ENCODE measurements around the gene ZSCAN9.

Gene ZSCAN9

DNA sequence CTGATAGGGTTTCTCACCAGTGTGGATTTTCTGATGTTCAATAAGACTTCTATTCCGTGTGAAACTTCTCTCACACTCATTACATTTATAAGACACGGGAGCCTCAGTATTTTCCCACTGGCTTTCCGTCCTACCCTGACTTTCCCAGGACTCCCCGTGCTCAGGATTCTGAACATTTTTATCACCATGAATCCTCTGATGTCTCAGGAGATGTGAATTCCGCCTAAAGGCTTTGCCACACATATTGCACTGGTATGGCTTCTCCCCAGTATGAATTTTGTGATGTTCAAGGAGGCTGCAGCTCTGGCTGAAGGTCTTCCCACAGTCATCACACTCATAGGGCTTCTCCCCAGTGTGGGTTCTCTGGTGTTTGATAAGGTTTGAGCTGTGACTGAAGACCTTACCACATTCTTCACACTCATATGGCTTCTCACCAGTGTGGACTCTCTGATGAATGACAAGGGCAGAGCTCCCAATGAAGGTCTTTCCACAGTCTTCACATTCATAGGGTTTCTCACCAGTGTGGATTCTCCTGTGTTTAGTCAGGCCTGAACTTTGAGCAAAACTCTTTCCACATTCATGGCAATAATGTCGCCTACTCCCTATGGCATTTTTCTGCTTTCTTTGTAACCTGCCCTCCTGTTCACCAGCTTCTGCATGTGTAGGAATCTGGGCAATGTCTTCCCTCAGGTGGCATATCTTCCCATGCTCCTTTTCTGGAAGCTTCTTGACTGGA, 20.3 kb downstream of the ZSCAN9 start:
- Mint-ChIP-seq H3K4me3 (no peak overlapping the region), H3K36me3 (peaks cover 64% of the 10 kb centered on the region), H3K27ac (peak overlapping the region; percentile 14), H3K9me3 (no peaks in the 10 kb centered on the region), H3K4me1 (peaks cover 6% of the 10 kb centered on the region)
- DNase-seq (ENCODE audit: low spot score in 2 of 2) (no peak), ATAC-seq (no peak)

DNA sequence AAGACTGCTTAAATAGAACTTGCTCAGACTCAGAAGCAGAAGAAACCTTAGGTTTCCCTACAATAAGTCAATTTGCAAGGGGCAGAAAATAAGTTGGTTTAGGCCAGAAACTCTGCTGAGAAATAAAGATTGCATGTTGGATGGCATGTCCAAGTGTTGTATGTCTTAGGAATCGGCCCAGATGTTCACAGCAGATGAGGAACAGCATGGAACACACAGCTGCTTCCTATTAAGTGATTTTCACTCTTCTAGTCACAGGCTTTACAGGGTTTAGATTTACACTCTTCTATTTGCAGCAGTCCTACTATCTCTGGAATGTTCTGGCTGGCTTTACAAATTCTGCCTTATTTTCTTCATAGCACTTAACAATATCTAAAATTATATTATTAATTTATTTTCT, 23.8 kb downstream of the ZSCAN9 start:
- Mint-ChIP-seq H3K27ac (no peak overlapping the region), H3K9me3 (no peaks in the 10 kb centered on the region), H3K36me3 (peaks cover 65% of the 10 kb centered on the region), H3K4me1 (peaks cover 29% of the 10 kb centered on the region), H3K4me3 (no peak overlapping the region)
- ATAC-seq (no peak), DNase-seq (ENCODE audit: low spot score in 2 of 2) (no peak)

DNA sequence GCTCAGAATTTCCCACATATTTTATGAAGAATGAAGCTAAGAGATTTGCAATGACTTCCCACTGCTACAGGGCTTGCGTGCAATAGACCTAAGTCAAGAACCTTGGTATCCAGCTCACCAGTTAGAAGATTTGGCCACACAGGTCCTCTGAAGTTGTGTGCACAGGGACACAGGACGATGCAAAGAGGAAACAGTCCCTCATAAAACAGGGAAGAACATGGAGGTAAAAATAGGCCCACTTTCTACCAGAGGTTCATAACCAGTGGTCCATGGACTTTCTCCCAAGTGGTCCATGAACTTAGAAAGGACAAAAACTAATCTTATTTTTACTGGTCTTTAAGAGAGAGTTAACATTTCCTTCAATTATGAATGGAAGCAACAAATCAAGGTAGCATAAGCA, 25.7 kb downstream of the ZSCAN9 start:
- DNase-seq (ENCODE audit: low spot score in 2 of 2) (no peak), ATAC-seq (no peak)
- Mint-ChIP-seq H3K4me3 (peak overlapping the region; percentile 98), H3K4me1 (peaks cover 27% of the 10 kb centered on the region), H3K27ac (no peak overlapping the region), H3K36me3 (peaks cover 46% of the 10 kb centered on the region), H3K9me3 (no peaks in the 10 kb centered on the region)

DNA sequence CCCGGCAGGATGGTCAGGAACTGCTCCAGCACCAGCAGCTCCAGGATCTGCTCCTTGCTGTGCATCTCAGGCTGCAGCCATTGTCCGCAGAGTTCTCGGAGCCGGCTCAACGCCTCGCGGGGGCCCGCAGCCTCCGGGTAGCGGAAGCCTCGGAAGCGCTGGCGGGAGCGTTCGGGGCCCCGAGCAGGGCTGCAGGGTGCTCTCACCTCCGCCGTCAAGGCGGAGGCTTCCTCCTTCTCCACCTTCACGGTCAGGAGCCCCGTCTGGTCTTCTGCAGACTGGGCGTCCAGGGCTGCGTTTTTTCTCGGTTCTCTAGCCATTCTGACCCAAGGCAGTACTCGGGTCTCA, 26.6 kb downstream of the ZSCAN9 start:
- ATAC-seq (peak; percentile 84), DNase-seq (ENCODE audit: low spot score in 2 of 2) (peak in 1 of 2 donors; percentile 24)
- Mint-ChIP-seq H3K36me3 (peaks cover 39% of the 10 kb centered on the region), H3K4me1 (peaks cover 23% of the 10 kb centered on the region), H3K9me3 (no peaks in the 10 kb centered on the region), H3K27ac (peak overlapping the region; percentile 93), H3K4me3 (peak overlapping the region; percentile 98)

DNA sequence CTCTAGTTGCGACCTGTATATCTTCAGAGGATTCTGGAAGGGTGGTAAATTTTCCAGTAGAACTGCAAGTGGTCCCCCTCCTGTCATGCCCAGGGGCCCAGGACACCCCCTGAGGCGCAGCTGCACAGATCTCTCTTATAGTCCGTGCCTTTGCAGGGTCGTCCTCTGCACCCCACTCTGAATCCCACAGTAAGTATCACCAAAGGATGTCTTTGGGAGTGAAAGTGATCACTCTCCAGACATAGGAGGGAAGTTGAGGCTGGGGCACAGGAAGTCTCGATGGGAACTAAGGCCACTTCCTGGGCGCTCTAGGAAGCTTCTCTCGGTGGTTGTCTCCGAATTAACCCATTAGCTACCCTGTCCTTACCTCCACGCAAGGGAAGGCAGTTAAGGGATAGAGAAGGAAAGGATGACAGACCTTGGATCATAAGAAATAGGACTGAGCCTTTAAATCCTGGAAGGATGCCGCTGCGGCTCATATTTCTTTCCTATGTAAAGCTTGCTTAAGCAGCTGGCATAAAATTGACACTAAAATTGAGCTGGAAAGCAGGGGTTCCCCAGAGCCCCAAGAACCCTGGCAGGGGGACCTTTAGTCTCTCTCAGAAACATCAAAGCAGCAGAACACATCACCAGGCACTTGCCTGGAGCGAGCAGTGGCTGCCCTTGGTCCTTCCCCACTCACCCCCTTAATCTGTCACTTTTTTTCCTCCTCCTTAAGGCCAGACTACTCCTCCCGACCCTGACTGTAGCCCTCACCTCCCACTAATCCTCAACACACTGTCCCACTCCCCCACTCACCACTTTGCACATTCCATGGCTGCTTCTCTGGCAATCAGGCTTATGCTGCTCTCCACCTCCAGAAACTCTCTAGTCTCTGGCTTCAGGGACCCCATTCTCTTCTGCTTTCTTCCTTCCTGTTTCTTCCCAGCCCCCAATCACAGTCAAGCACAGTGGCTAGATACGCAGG, 27.2 kb downstream of the ZSCAN9 start, which contains the start of gene ZKSCAN4:
Gene ZKSCAN4 (minus strand): TSS at position 261 of the 967 bp plus-strand sequence. CDS start 289 bp downstream, outside the sequence.
- Mint-ChIP-seq H3K9me3 (no peaks in the 10 kb centered on the region), H3K27ac (peak within 1 kb of the TSS; percentile 93), H3K4me3 (peak within 1 kb of the TSS; percentile 98), H3K4me1 (peaks cover 23% of the 10 kb centered on the region), H3K36me3 (peaks cover 32% of the 10 kb centered on the region)
- DNase-seq (ENCODE audit: low spot score in 2 of 2) (peak; percentile 70 to 89), ATAC-seq (peak; percentile 93)

DNA sequence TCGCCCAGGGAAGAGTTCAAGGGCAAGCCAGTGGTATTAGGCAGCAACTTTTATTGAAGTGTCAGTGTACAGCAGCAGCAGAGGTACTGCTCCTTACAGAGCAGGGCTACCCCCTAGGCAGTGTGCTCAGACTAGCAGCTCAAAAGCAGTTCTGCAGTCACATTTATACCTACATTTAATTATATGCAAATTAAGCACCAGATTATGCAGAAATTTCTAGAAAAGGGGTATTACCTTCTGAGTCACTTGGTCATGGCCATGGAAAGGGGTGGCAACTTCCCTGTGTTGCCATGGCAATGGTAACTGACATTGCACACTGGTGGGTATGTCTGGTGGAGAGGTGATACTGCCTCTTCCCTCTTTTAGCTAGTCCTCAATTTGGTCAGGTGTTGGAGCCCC, 29.0 kb downstream of the ZSCAN9 start:
- H3K9me3 Mint-ChIP-seq = no peaks in the 10 kb centered on the region
- H3K27ac Mint-ChIP-seq = no peak overlapping the region
- H3K4me3 Mint-ChIP-seq = no peak overlapping the region

DNA sequence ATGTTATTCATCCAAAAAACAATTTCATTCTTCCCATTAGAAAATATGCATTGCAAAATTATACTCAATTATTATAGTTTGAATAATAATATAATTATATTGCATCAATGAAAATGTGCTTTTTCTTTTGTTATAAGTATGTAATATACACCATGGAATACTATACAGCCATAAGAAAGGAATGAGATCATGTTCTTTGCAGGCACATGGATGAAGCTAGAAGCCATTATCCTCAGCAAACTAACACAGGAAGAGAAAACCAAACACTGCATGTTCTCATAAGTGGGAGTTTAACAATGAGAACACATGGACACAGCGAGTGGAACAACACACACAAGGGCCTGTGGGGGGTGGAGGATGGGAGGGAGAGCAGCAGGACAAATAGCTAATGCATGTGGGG, 32.0 kb downstream of the ZSCAN9 start:
- DNase-seq (ENCODE audit: low spot score in 2 of 2) = no peak
- Mint-ChIP-seq H3K27ac (no peak overlapping the region), H3K4me1 (peaks cover 15% of the 10 kb centered on the region), H3K9me3 (no peaks in the 10 kb centered on the region), H3K4me3 (no peak overlapping the region), H3K36me3 (peaks cover 7% of the 10 kb centered on the region)
- no peak for ATAC-seq

More for the DNA sequence above, 29.0 kb downstream of the ZSCAN9 start:
- Mint-ChIP-seq H3K4me1 (peaks cover 29% of the 10 kb centered on the region), H3K36me3 (peaks cover 24% of the 10 kb centered on the region)
- ATAC-seq (no peak), DNase-seq (ENCODE audit: low spot score in 2 of 2) (no peak)

DNA sequence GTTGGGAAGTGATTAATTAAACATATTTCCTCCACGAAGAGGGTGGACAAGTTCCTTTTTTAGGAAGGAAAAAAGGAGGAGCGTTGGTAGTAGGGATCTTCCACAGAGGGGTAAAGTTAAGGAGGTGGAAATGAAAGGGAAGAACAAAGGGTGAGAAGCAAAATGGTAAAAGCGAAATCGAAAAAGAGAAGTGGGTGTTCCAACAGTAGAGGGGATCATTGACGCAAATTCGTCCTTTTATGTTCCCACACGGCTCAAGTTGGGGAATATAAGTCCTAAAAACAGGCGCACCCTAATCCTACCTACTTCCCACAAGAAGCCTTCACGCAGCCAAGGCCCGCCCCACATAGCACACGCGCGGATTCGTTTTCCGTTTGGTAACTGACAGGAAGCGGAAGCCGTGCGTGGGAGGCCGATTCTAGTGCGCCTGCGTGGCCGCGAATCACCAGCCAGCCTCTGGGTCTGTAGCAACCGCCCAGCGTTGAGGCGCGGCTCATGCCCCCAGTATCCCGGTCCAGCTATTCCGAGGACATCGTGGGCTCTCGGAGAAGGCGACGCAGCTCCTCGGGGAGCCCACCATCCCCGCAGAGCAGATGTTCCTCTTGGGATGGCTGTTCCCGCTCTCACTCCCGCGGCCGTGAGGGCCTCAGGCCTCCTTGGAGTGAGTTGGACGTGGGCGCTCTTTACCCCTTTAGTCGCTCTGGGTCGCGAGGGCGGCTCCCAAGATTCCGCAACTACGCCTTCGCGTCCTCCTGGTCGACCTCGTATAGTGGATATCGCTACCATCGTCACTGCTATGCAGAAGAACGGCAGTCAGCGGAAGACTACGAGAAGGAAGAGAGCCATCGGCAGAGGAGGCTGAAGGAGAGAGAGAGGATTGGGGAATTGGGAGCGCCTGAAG, 34.1 kb downstream of the ZSCAN9 start, which contains the start of gene NKAPL:
Gene NKAPL (plus strand): TSS at position 421 of the 901 bp plus-strand sequence. CDS start 75 bp downstream, at position 496.
- H3K9me3 Mint-ChIP-seq = no peaks in the 10 kb centered on the region
- DNase-seq (ENCODE audit: low spot score in 2 of 2) = peak in 1 of 2 donors; percentile 10
- H3K36me3 Mint-ChIP-seq = peaks cover 6% of the 10 kb centered on the region
- H3K4me3 Mint-ChIP-seq = peak within 1 kb of the TSS; percentile 29
- no peak within 1 kb of the TSS for H3K27ac Mint-ChIP-seq
- peaks cover 5% of the 10 kb centered on the region for H3K4me1 Mint-ChIP-seq
- ATAC-seq = peak; percentile 24

DNA sequence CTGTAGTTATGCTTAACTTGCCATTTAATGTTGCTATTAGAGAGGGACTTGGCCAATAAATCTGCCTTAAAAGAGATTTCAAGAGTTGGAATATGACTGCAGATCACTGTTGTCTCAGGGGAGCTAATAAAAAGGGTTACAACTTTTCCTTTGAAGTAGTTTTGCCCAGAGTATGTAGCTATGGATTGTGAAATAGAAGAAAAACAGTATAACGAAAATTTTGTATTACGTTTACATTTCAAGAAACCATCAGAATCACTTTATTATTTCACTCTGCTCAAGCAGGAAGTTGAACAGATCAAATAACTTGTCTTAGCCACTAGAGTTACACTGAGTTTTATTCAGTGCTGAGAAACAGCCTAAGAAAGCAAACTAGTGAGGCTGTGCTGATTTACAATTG, 38.8 kb downstream of the ZSCAN9 start:
- Mint-ChIP-seq H3K9me3 (no peaks in the 10 kb centered on the region), H3K4me1 (peaks cover under 1% of the 10 kb centered on the region), H3K36me3 (peaks cover 2% of the 10 kb centered on the region), H3K4me3 (no peak overlapping the region), H3K27ac (no peak overlapping the region)
- ATAC-seq = no peak
- no peak for DNase-seq (ENCODE audit: low spot score in 2 of 2)

DNA sequence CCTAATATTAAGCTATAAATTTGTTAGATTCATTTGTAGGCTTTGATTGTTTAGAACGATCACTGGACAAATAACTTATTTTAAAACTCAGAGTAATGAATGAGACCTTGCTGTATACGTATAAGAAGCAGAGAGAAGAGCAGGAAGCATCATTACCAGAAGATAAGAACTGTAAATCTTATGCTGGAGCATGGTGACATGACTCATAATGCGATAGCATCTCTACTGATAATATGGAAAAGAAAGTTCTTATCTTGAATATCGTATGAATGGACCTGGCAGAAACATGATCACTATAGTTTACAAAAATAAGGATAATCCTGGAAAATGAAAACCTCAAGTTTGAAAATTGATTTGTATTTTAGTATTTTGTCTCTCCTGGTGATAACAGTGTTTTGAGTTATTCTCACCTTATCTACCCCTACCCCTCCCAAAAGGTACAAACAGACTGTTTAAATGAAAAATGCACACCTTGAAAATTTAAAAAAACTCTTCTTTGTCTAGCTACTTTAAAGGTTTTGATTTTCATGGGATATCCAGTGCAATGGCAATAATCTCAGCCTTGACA, 39.8 kb downstream of the ZSCAN9 start:
- DNase-seq (ENCODE audit: low spot score in 2 of 2) = no peak
- Mint-ChIP-seq H3K36me3 (no peaks in the 10 kb centered on the region), H3K9me3 (no peaks in the 10 kb centered on the region), H3K27ac (no peak overlapping the region), H3K4me1 (peaks cover 5% of the 10 kb centered on the region), H3K4me3 (no peak overlapping the region)
- ATAC-seq = no peak

DNA sequence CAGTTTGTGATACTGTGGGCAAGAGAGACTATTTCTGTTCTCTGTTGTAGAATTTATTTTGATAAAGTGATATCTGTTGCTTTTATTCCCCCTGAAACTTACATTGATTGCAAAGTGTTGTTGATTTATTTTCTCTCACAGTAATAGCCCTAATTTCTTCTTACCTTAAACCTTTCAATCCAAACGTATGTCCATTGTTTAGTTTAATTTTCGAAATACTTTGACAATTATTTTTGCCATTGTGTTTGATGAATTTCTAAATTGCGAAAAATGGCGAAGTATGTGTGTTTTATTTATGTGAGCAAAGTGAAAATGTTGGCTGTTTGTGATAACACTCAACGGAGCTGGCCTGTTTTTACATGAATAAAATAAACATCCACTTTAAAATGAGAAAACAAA, 41.5 kb downstream of the ZSCAN9 start:
- Mint-ChIP-seq H3K4me3 (no peak overlapping the region), H3K4me1 (peaks cover 14% of the 10 kb centered on the region), H3K27ac (no peak overlapping the region), H3K9me3 (no peaks in the 10 kb centered on the region), H3K36me3 (no peaks in the 10 kb centered on the region)
- ATAC-seq = no peak
- no peak for DNase-seq (ENCODE audit: low spot score in 2 of 2)

DNA sequence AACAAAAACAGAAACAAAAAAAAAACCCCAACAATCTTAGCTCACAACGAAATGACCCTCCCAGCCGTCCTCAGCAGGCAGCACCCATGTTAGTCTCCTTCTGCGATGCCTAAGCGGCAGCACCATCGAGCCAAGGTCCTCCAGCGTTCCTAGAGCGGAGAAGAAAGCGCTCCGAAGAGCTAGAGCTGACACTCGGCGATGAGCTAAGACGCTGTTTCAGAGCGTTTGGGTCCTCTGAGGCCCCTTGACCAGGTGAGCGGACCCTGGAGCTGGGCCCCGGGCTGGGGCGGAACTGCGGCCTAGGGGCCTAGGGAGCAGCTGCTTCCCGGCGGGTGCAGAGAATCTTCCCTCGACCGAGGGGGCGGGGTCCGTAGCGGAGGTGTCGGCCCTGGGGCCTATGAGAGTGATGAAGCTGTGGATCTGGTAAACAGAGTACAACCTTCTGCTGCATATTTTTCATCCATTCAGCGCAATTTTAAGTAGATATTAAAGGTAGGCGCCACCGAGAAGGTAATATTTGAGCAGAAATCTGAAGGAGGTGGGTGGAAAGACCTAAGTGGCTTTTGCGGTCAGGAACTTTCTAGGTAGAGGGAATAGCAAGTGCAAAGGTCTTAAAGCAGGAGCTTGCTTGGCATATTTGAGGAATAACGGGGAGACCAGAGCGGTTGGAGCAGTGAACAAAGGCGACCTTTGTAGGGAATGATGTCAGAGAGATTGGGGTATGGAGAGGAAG, 42.1 kb downstream of the ZSCAN9 start, which contains the start of gene ZSCAN26:
Gene ZSCAN26 (plus strand): TSS at position 182 of the 733 bp plus-strand sequence. CDS start 4,777 bp downstream, outside the sequence.
- Mint-ChIP-seq H3K4me1 (peaks cover 14% of the 10 kb centered on the region), H3K27ac (no peak within 1 kb of the TSS), H3K4me3 (no peak within 1 kb of the TSS), H3K9me3 (no peaks in the 10 kb centered on the region), H3K36me3 (peaks cover 6% of the 10 kb centered on the region)
- ATAC-seq = peak; percentile 96
- DNase-seq (ENCODE audit: low spot score in 2 of 2) = peak; percentile 88 to 95

DNA sequence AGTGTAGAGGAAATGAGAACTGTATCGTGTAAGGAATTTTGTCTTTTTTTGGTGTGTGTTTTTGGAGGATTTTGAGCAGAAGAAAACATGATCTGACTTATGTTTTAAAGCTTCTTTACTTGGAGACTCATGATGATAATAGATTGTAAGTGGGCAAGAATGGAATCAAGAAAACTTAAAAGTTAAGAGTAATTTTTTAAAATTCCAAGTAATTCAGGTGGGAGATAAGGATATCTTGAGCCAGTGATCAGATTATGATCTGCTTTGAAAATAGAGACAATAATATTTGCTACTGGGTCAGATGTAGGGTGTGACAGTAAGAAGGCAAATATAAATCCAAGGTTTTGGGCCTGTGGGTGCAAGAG, 42.6 kb downstream of the ZSCAN9 start:
- no peak for DNase-seq (ENCODE audit: low spot score in 2 of 2)
- peaks cover 14% of the 10 kb centered on the region for H3K4me1 Mint-ChIP-seq
- H3K36me3 Mint-ChIP-seq = peaks cover 11% of the 10 kb centered on the region
- H3K9me3 Mint-ChIP-seq = no peaks in the 10 kb centered on the region
- H3K27ac Mint-ChIP-seq = no peak overlapping the region
- H3K4me3 Mint-ChIP-seq = no peak overlapping the region
- no peak for ATAC-seq

DNA sequence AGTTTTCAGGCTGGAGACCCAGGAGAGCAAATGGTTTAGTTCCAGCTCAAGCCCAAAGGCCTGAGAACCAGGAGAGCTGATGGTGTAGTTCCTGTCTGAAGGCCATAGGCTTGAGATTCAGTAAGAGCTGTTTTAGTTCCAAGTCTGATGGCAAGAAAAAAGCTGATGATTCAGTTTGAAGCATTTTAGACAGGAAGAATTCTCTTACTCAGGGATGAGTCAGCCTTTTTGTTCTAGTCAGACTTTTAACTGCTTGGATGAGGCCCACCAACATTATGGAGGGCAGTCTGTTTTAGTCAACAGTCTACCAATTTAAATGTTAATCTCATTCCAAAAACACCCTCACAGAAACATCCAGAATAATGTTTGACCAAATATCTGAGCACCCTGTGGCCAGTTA, 44.4 kb downstream of the ZSCAN9 start:
- Mint-ChIP-seq H3K4me3 (no peak overlapping the region), H3K27ac (peak overlapping the region; percentile 35), H3K9me3 (no peaks in the 10 kb centered on the region), H3K4me1 (peaks cover 14% of the 10 kb centered on the region), H3K36me3 (peaks cover 28% of the 10 kb centered on the region)
- DNase-seq (ENCODE audit: low spot score in 2 of 2) = peak in 1 of 2 donors; percentile 7
- ATAC-seq = peak; percentile 77

Data from stimulated activated effector memory CD8-positive, alpha-beta T cell treated with anti-CD3 and anti-CD28 coated beads, Interleukin-12 subunit alpha, Interleukin-12 subunit beta, amount 100 ng/mL, for 72 hours (primary cell).